ENCODE results near the gene M6PR. TPM values are rescaled to one million over a fixed set of nuclear protein-coding genes. Genes with fewer than 3 reads are reported as not detected.
A peak's percentile ranks its signal among the peaks of the same experiment; 100 is the strongest.

Gene M6PR
- total RNA-seq, 2 experiments from 2014 or later = 146 to 179 TPM

- ATAC-seq (no peak), DNase-seq (no peak)
- intact Hi-C loops (cut with DNase I, micrococcal nuclease) = no loop called here
- POLR2A ChIA-PET = no interaction called here
- H3K36me3 Mint-ChIP-seq (ENCODE audit: low read depth) = peaks cover 22% of the 10 kb centered on the region
- CTCF ChIA-PET = interaction anchor here (0.9 to 1.2 kb wide), 2 partner anchors 23 to 70 kb away, joined by 3 to 4 read pairs; no protein-coding TSS in a partner anchor
- no peaks in the 10 kb centered on the region for H3K27me3 Mint-ChIP-seq
- peaks cover 7% of the 10 kb centered on the region for H3K4me1 Mint-ChIP-seq
- H3K27ac Mint-ChIP-seq = no peak overlapping the region
- H3K4me3 Mint-ChIP-seq = no peak overlapping the region
- peaks cover 20% of the 10 kb centered on the region for H3K9me3 Mint-ChIP-seq (ENCODE audit: low read depth)
Observed at GRCh38 chr12:8980137-8980536, 30.7 kb upstream of the M6PR start.

GRCh38 chr12:8970432-8970831, 21.0 kb upstream of the M6PR start:
- intact Hi-C loops (cut with DNase I, micrococcal nuclease) = no loop called here
- H3K36me3 Mint-ChIP-seq (ENCODE audit: low read depth) = peaks cover 15% of the 10 kb centered on the region
- H3K27me3 Mint-ChIP-seq = no peaks in the 10 kb centered on the region
- ChIA-PET POLR2A (no interaction called here), CTCF (interaction anchor here (1.1 to 1.4 kb wide), 2 partner anchors 9 to 72 kb away, joined by 3 to 6 read pairs; no protein-coding TSS in a partner anchor)
- peaks cover 15% of the 10 kb centered on the region for H3K9me3 Mint-ChIP-seq (ENCODE audit: low read depth)
- H3K4me3 Mint-ChIP-seq = no peak overlapping the region
- ATAC-seq = no peak
- H3K4me1 Mint-ChIP-seq = peaks cover 8% of the 10 kb centered on the region
- no peak overlapping the region for H3K27ac Mint-ChIP-seq
- DNase-seq = no peak

- ChIA-PET POLR2A (no interaction called here), CTCF (interaction anchor here (0.6 to 1.1 kb wide), 2 partner anchors 9 to 23 kb away, joined by 3 to 6 read pairs; no protein-coding TSS in a partner anchor)
- intact Hi-C loops (cut with DNase I, micrococcal nuclease) = no loop called here
- no peak for DNase-seq
- Mint-ChIP-seq H3K27ac (no peak overlapping the region), H3K4me1 (peaks cover 8% of the 10 kb centered on the region), H3K36me3 (ENCODE audit: low read depth) (peaks cover 15% of the 10 kb centered on the region), H3K27me3 (no peaks in the 10 kb centered on the region), H3K9me3 (ENCODE audit: low read depth) (peaks cover 15% of the 10 kb centered on the region), H3K4me3 (no peak overlapping the region)
- no peak for ATAC-seq
Observed at GRCh38 chr12:8969861-8970411, 20.5 kb upstream of the M6PR start.

- Mint-ChIP-seq H3K27me3 (no peaks in the 10 kb centered on the region), H3K36me3 (ENCODE audit: low read depth) (peaks cover 15% of the 10 kb centered on the region), H3K27ac (no peak overlapping the region), H3K4me3 (no peak overlapping the region), H3K4me1 (peaks cover 14% of the 10 kb centered on the region), H3K9me3 (ENCODE audit: low read depth) (peaks cover 21% of the 10 kb centered on the region)
- intact Hi-C loops (cut with DNase I, micrococcal nuclease) = no loop called here
- ChIA-PET POLR2A (no interaction called here), CTCF (no interaction called here)
- no peak for DNase-seq
- ATAC-seq = no peak
Observed at GRCh38 chr12:8968761-8969160, 19.3 kb upstream of the M6PR start.

- H3K4me3 Mint-ChIP-seq = no peak overlapping the region
- peaks cover 19% of the 10 kb centered on the region for H3K36me3 Mint-ChIP-seq (ENCODE audit: low read depth)
- H3K4me1 Mint-ChIP-seq = peaks cover 61% of the 10 kb centered on the region
- intact Hi-C loops (cut with DNase I, micrococcal nuclease) = no loop called here
- ATAC-seq (peak; percentile 82), DNase-seq (no peak)
- H3K9me3 Mint-ChIP-seq (ENCODE audit: low read depth) = peaks cover 10% of the 10 kb centered on the region
- H3K27ac Mint-ChIP-seq = peak overlapping the region; percentile 23
- ChIA-PET CTCF (interaction anchor here (0.6 to 4.0 kb wide), 5 partner anchors 9 to 108 kb away, joined by 3 to 20 read pairs (median 6); partner anchors contain the start of gene M6PR), POLR2A (no interaction called here)
- no peaks in the 10 kb centered on the region for H3K27me3 Mint-ChIP-seq
Observed at GRCh38 chr12:8960176-8960575, 10.7 kb upstream of the M6PR start.

GRCh38 chr12:8958066-8958465, 8.6 kb upstream of the M6PR start:
- ChIA-PET POLR2A (no interaction called here), CTCF (interaction anchor here (1.2 to 1.5 kb wide), 4 partner anchors 8 to 81 kb away, joined by 3 to 6 read pairs (median 4); partner anchors contain the start of gene M6PR)
- Mint-ChIP-seq H3K9me3 (ENCODE audit: low read depth) (peaks cover 7% of the 10 kb centered on the region), H3K4me3 (no peak overlapping the region), H3K4me1 (peaks cover 70% of the 10 kb centered on the region), H3K36me3 (ENCODE audit: low read depth) (peaks cover 23% of the 10 kb centered on the region), H3K27me3 (no peaks in the 10 kb centered on the region), H3K27ac (no peak overlapping the region)
- intact Hi-C loops (cut with DNase I, micrococcal nuclease) = no loop called here
- no peak for DNase-seq
- no peak for ATAC-seq

GRCh38 chr12:8957561-8957960, 8.1 kb upstream of the M6PR start:
- peaks cover 12% of the 10 kb centered on the region for H3K9me3 Mint-ChIP-seq (ENCODE audit: low read depth)
- ChIA-PET POLR2A (no interaction called here), CTCF (interaction anchor here (1.2 to 1.5 kb wide), 3 partner anchors 8 to 77 kb away, joined by 3 to 5 read pairs (median 4); partner anchors contain the start of gene M6PR)
- H3K4me1 Mint-ChIP-seq = peaks cover 75% of the 10 kb centered on the region
- ATAC-seq (no peak), DNase-seq (no peak)
- peak overlapping the region; percentile 28 for H3K27ac Mint-ChIP-seq
- no peaks in the 10 kb centered on the region for H3K27me3 Mint-ChIP-seq
- H3K4me3 Mint-ChIP-seq = no peak overlapping the region
- intact Hi-C loops (cut with DNase I, micrococcal nuclease) = no loop called here
- peaks cover 28% of the 10 kb centered on the region for H3K36me3 Mint-ChIP-seq (ENCODE audit: low read depth)

- CTCF ChIA-PET = interaction anchor here (0.6 kb wide), 1 partner anchor 66 kb away, joined by 3 read pairs; no protein-coding TSS in a partner anchor
- Mint-ChIP-seq H3K4me1 (peaks cover 78% of the 10 kb centered on the region), H3K4me3 (peak overlapping the region; percentile 18), H3K9me3 (ENCODE audit: low read depth) (peaks cover 13% of the 10 kb centered on the region), H3K27ac (peak overlapping the region; percentile 28), H3K36me3 (ENCODE audit: low read depth) (peaks cover 26% of the 10 kb centered on the region), H3K27me3 (no peaks in the 10 kb centered on the region)
- POLR2A ChIA-PET = no interaction called here
- intact Hi-C loops (cut with DNase I, micrococcal nuclease) = no loop called here
- DNase-seq (no peak), ATAC-seq (no peak)
Observed at GRCh38 chr12:8956772-8957171, 7.3 kb upstream of the M6PR start.

- CTCF ChIA-PET = interaction anchor here (0.6 kb wide), 1 partner anchor 82 kb away, joined by 3 read pairs; no protein-coding TSS in a partner anchor
- no peak for ATAC-seq
- H3K9me3 Mint-ChIP-seq (ENCODE audit: low read depth) = peaks cover 13% of the 10 kb centered on the region
- no peak overlapping the region for H3K4me3 Mint-ChIP-seq
- H3K36me3 Mint-ChIP-seq (ENCODE audit: low read depth) = peaks cover 26% of the 10 kb centered on the region
- H3K4me1 Mint-ChIP-seq = peaks cover 83% of the 10 kb centered on the region
- DNase-seq = no peak
- intact Hi-C loops (cut with DNase I, micrococcal nuclease) = no loop called here
- H3K27me3 Mint-ChIP-seq = no peaks in the 10 kb centered on the region
- POLR2A ChIA-PET = no interaction called here
- H3K27ac Mint-ChIP-seq = no peak overlapping the region
Observed at GRCh38 chr12:8956073-8956472, 6.6 kb upstream of the M6PR start.

GRCh38 chr12:8953773-8954402, 4.4 kb upstream of the M6PR start:
- ATAC-seq = no peak
- peaks cover 28% of the 10 kb centered on the region for H3K36me3 Mint-ChIP-seq (ENCODE audit: low read depth)
- CTCF ChIA-PET = interaction anchor here (1.0 to 1.7 kb wide), 2 partner anchors 85 kb away, joined by 4 to 5 read pairs; no protein-coding TSS in a partner anchor

GRCh38 chr12:8951744-8952143, 2.3 kb upstream of the M6PR start:
- ATAC-seq (no peak), DNase-seq (peak; percentile 30)
- intact Hi-C loops (cut with DNase I, micrococcal nuclease) = loop anchor here (1.0 to 5.0 kb wide), 6 partner anchors 37 to 869 kb away; partner anchors contain the start of genes CLEC2D (in 1 of the 2), KLRG1 (in 1 of the 2) and NECAP1 (in 1 of the 2)
- CTCF ChIA-PET = interaction anchor here (0.9 to 10.4 kb wide), 7 partner anchors 10 to 97 kb away, joined by 3 to 117 read pairs (median 17); no protein-coding TSS in a partner anchor
- peak overlapping the region; percentile 52 for H3K27ac Mint-ChIP-seq
- H3K4me3 Mint-ChIP-seq = peak overlapping the region; percentile 89
- H3K4me1 Mint-ChIP-seq = peaks cover 61% of the 10 kb centered on the region
- H3K9me3 Mint-ChIP-seq (ENCODE audit: low read depth) = peaks cover 8% of the 10 kb centered on the region
- POLR2A ChIA-PET = interaction anchor here (0.6 kb wide), 1 partner anchor 39 kb away, joined by 3 read pairs; no protein-coding TSS in a partner anchor
- peaks cover 26% of the 10 kb centered on the region for H3K36me3 Mint-ChIP-seq (ENCODE audit: low read depth)
- H3K27me3 Mint-ChIP-seq = no peaks in the 10 kb centered on the region

More at GRCh38 chr12:8953773-8954402, 4.4 kb upstream of the M6PR start:
- H3K27me3 Mint-ChIP-seq = no peaks in the 10 kb centered on the region
- H3K4me1 Mint-ChIP-seq = peaks cover 63% of the 10 kb centered on the region
- peak; percentile 41 for DNase-seq
- H3K27ac Mint-ChIP-seq = peak overlapping the region; percentile 74
- peaks cover 13% of the 10 kb centered on the region for H3K9me3 Mint-ChIP-seq (ENCODE audit: low read depth)
- intact Hi-C loops (cut with DNase I, micrococcal nuclease) = loop anchor here in 1 of 2 experiments (5.0 kb wide), 2 partner anchors 713 to 872 kb away; partner anchors contain the start of genes CLEC2D and NECAP1
- POLR2A ChIA-PET = interaction anchor here (0.6 kb wide), 1 partner anchor 7 kb away, joined by 6 read pairs; no protein-coding TSS in a partner anchor
- H3K4me3 Mint-ChIP-seq = peak overlapping the region; percentile 31

All from activated CD4-positive, alpha-beta T cell treated with anti-CD3 and anti-CD28 coated beads for 36 hours (primary cell).